Mesenchymal stem cell (in vitro differentiated cells and primary cell): ENCODE results near the gene QKI. TPM values are rescaled to one million over a fixed set of nuclear protein-coding genes. Genes with fewer than 3 reads are reported as not detected.

Source experiments
- DNase-seq: peaks from one replicate; pipeline ENCODE4 v3.0.0-alpha.2; 2013
- H2AFZ ChIP-seq: one replicate; pipeline ENCODE4 v1.6.1; 2013; ENCODE audit warnings: low read depth, mild to moderate bottlenecking, control low read depth, inconsistent platforms, low read length, moderate library complexity
- H2AK5ac ChIP-seq: 2 replicates; pipeline ENCODE4 v1.6.1; 2013; ENCODE audit warnings: low read length, moderate library complexity, mild to moderate bottlenecking, inconsistent platforms; ENCODE audit not compliant: severe bottlenecking
- H2BK120ac ChIP-seq: one replicate; pipeline ENCODE4 v1.6.1; 2013; ENCODE audit warnings: low read depth, mild to moderate bottlenecking, inconsistent platforms, low read length, moderate library complexity
- H2BK12ac ChIP-seq, 2 experiments: one replicate each; pipeline ENCODE4 v1.6.1; 2013; ENCODE audit warnings: inconsistent platforms in 2 of 2, low read length in 2 of 2, mild to moderate bottlenecking in 2 of 2, moderate library complexity in 2 of 2, control low read depth in 1 of 2
- H2BK15ac ChIP-seq: one replicate; pipeline ENCODE4 v1.6.1; 2013; ENCODE audit warnings: mild to moderate bottlenecking, low read depth, inconsistent platforms; ENCODE audit not compliant: poor library complexity, severe bottlenecking
- H2BK5ac ChIP-seq: 2 replicates; pipeline ENCODE4 v1.6.1; 2013; ENCODE audit warnings: low read depth, mild to moderate bottlenecking, low read length, control low read depth, inconsistent platforms; ENCODE audit not compliant: poor library complexity, severe bottlenecking
- H3K14ac ChIP-seq, 2 experiments: one replicate each; pipeline ENCODE4 v1.6.1; 2013; ENCODE audit warnings: inconsistent platforms in 2 of 2, low read length in 2 of 2, control low read depth in 1 of 2, mild to moderate bottlenecking in 1 of 2, moderate library complexity in 1 of 2
- H3K18ac ChIP-seq, 2 experiments: one replicate each; pipeline ENCODE4 v1.6.1; 2013; ENCODE audit warnings: inconsistent platforms in 2 of 2, low read length in 2 of 2, control low read depth in 1 of 2, low read depth in 1 of 2, mild to moderate bottlenecking in 1 of 2
- H3K23ac ChIP-seq, 2 experiments: one replicate each; pipeline ENCODE4 v1.6.1; 2013; ENCODE audit warnings: inconsistent platforms in 2 of 2, low read length in 2 of 2, mild to moderate bottlenecking in 2 of 2, moderate library complexity in 2 of 2, control low read depth in 1 of 2
- H3K27ac ChIP-seq: 2 replicates; pipeline ENCODE4 v1.5.1; 2013; ENCODE audit warnings: mild to moderate bottlenecking, moderate library complexity, low read length, control low read depth, inconsistent platforms; ENCODE audit not compliant: poor library complexity, severe bottlenecking
- H3K27me3 ChIP-seq, 2 experiments: 2 replicates each; pipeline versions ENCODE4 v1.6.1 to v1.7.0; 2013; ENCODE audit warnings: low read length in 2 of 2, mild to moderate bottlenecking in 2 of 2, moderate library complexity in 2 of 2, control low read depth in 1 of 2, inconsistent platforms in 1 of 2; ENCODE audit not compliant: control insufficient read depth in 1 of 2, insufficient read depth in 1 of 2
- H3K36me3 ChIP-seq, 2 experiments: 2 replicates each; pipeline versions ENCODE4 v1.6.1 to v1.7.0; 2013; ENCODE audit warnings: low read length in 2 of 2, control low read depth in 1 of 2, inconsistent platforms in 1 of 2, low read depth in 1 of 2, mild to moderate bottlenecking in 1 of 2; ENCODE audit not compliant: insufficient read depth in 2 of 2, control insufficient read depth in 1 of 2
- H3K4ac ChIP-seq, 2 experiments: one replicate each; pipeline ENCODE4 v1.6.1; 2013; ENCODE audit warnings: inconsistent platforms in 2 of 2, low read length in 2 of 2, mild to moderate bottlenecking in 2 of 2, moderate library complexity in 2 of 2, control low read depth in 1 of 2, low read depth in 1 of 2
- H3K4me1 ChIP-seq: 2 replicates; pipeline ENCODE4 v1.6.1; 2013; ENCODE audit warnings: low read depth, low read length, control low read depth; ENCODE audit not compliant: control insufficient read depth, insufficient read depth
- H3K4me2 ChIP-seq: 2 replicates; pipeline ENCODE4 v1.6.1; 2013; ENCODE audit warnings: low read length, mild to moderate bottlenecking, inconsistent platforms; ENCODE audit not compliant: poor library complexity, severe bottlenecking
- H3K4me3 ChIP-seq, 2 experiments: 2 replicates each; pipeline versions ENCODE4 v1.5.1 to v1.7.0; 2013; ENCODE audit warnings: low read length in 2 of 2, mild to moderate bottlenecking in 2 of 2, control low read depth in 1 of 2, low read depth in 1 of 2; ENCODE audit not compliant: insufficient read depth in 1 of 2
- H3K79me1 ChIP-seq: replicated peaks from 2 replicates; pipeline ENCODE4 v1.6.1; 2013; ENCODE audit warnings: mild to moderate bottlenecking, control low read depth, low read length, inconsistent platforms; ENCODE audit not compliant: poor library complexity, severe bottlenecking
- H3K9ac ChIP-seq: 2 replicates; pipeline ENCODE4 v1.7.0; 2013; ENCODE audit warnings: mild to moderate bottlenecking, low read length, moderate library complexity
- H3K9me3 ChIP-seq: 2 replicates; pipeline ENCODE4 v1.7.0; 2013; ENCODE audit warnings: mild to moderate bottlenecking, low read length; ENCODE audit not compliant: control insufficient read depth
- H4K8ac ChIP-seq: one replicate; pipeline ENCODE4 v1.6.1; 2013; ENCODE audit warnings: inconsistent platforms, mild to moderate bottlenecking, low read length, moderate library complexity
- H4K91ac ChIP-seq: one replicate; pipeline ENCODE4 v1.6.1; 2013; ENCODE audit warnings: mild to moderate bottlenecking, low read length, inconsistent platforms
- WGBS: methylation state at CpG from one replicate; pipeline ENCODE4 v1.1.7; 2013; ENCODE audit warnings: mixed read lengths; 5-methylcytosine and 5-hydroxymethylcytosine counted together
- polyA plus RNA-seq, 2 experiments: library from polyadenylated mRNA; stranded (reverse); fragments of 200-250 nt; gene quantifications; one replicate each; pipeline ENCODE4 v1.2.3, GENCODE V29; 2013

The QKI gene
- polyA plus RNA-seq (2013, experiment 1 of 2) = 92.5 TPM
- polyA plus RNA-seq (2013, experiment 2 of 2) = 90.5 TPM

GRCh38 chr6:163414117-163414945 is at the start of gene QKI:
QKI (plus strand) TSS chr6:163414718; CDS start chr6:163415194, 476 bp downstream.
- peak within 1 kb of the TSS; percentile 90 for H4K91ac ChIP-seq
- H3K18ac ChIP-seq = peak within 1 kb of the TSS; percentile 97 to 99
- peak within 1 kb of the TSS; percentile 97 for H3K9ac ChIP-seq
- H3K9me3 ChIP-seq = no peaks in the 10 kb centered on the region
- WGBS = under 1% methylated on average over 34 of the region's 127 CpGs
- H4K8ac ChIP-seq = peak within 1 kb of the TSS; percentile 98
- peak within 1 kb of the TSS; percentile 89 to 97 for H3K4me3 ChIP-seq
- peak within 1 kb of the TSS; percentile 71 for H3K4me2 ChIP-seq
- H3K27ac ChIP-seq = peak within 1 kb of the TSS; percentile 93
- no peak within 1 kb of the TSS for H2AK5ac ChIP-seq
- peak within 1 kb of the TSS; percentile 95 to 98 for H3K14ac ChIP-seq
- H3K36me3 ChIP-seq = no peaks in the 10 kb centered on the region
- peaks cover 2% of the 10 kb centered on the region for H3K79me1 ChIP-seq
- peak within 1 kb of the TSS; percentile 90 for H2BK15ac ChIP-seq
- peak; percentile 95 for DNase-seq
- H3K4ac ChIP-seq = peak within 1 kb of the TSS; percentile 83 to 97
- peak within 1 kb of the TSS in 1 of 2 experiments; percentile 63 for H2BK12ac ChIP-seq
- H2BK120ac ChIP-seq = peak within 1 kb of the TSS; percentile 99
- peak within 1 kb of the TSS; percentile 81 for H2AFZ ChIP-seq
- peak within 1 kb of the TSS; percentile 20 to 83 for H3K23ac ChIP-seq
- peaks cover 5% of the 10 kb centered on the region for H3K4me1 ChIP-seq
- peak within 1 kb of the TSS; percentile 97 for H2BK5ac ChIP-seq
- no peaks in the 10 kb centered on the region for H3K27me3 ChIP-seq

GRCh38 chr6:163366288-163366687 is 48.2 kb upstream of the QKI start:
- H3K79me1 ChIP-seq = no peaks in the 10 kb centered on the region
- H3K14ac ChIP-seq = no peak overlapping the region
- 99% methylated on average over 5 of the region's 5 CpGs for WGBS

GRCh38 chr6:163367497-163368183 is 46.9 kb upstream of the QKI start:
- H3K9ac ChIP-seq = no peak overlapping the region

More at GRCh38 chr6:163366288-163366687, 48.2 kb upstream of the QKI start:
- Histone ChIP-seq H3K4me1 (peaks cover 3% of the 10 kb centered on the region), H2BK15ac (no peak overlapping the region), H3K23ac (no peak overlapping the region), H2BK12ac (no peak overlapping the region), H2BK5ac (no peak overlapping the region), H3K36me3 (no peaks in the 10 kb centered on the region), H3K4me2 (no peak overlapping the region), H3K27ac (no peak overlapping the region), H2AFZ (no peak overlapping the region), H3K9me3 (no peaks in the 10 kb centered on the region), H2BK120ac (no peak overlapping the region), H3K4ac (no peak overlapping the region), H3K18ac (no peak overlapping the region), H4K91ac (no peak overlapping the region), H2AK5ac (no peak overlapping the region), H3K27me3 (no peaks in the 10 kb centered on the region), H4K8ac (no peak overlapping the region), H3K4me3 (no peak overlapping the region), H3K9ac (no peak overlapping the region)
- no peak for DNase-seq

GRCh38 chr6:163369141-163369540 is 45.4 kb upstream of the QKI start:
- WGBS = no CpG with 5 or more reads among the region's 1 CpG
- no peak overlapping the region for H2AFZ ChIP-seq
- no peak overlapping the region for H4K91ac ChIP-seq
- peaks cover 3% of the 10 kb centered on the region for H3K4me1 ChIP-seq
- no peak overlapping the region for H2BK12ac ChIP-seq
- H3K23ac ChIP-seq = no peak overlapping the region
- no peak overlapping the region for H3K4ac ChIP-seq
- H2BK15ac ChIP-seq = no peak overlapping the region
- H3K4me2 ChIP-seq = no peak overlapping the region
- H3K36me3 ChIP-seq = no peaks in the 10 kb centered on the region
- H4K8ac ChIP-seq = no peak overlapping the region
- H3K27ac ChIP-seq = no peak overlapping the region
- no peak overlapping the region for H3K4me3 ChIP-seq
- H2BK5ac ChIP-seq = no peak overlapping the region
- no peak for DNase-seq
- H2BK120ac ChIP-seq = no peak overlapping the region
- no peak overlapping the region for H3K18ac ChIP-seq
- no peak overlapping the region for H3K9ac ChIP-seq
- H2AK5ac ChIP-seq = no peak overlapping the region
- no peaks in the 10 kb centered on the region for H3K79me1 ChIP-seq
- H3K27me3 ChIP-seq = no peaks in the 10 kb centered on the region
- H3K14ac ChIP-seq = no peak overlapping the region
- H3K9me3 ChIP-seq = no peaks in the 10 kb centered on the region

More at GRCh38 chr6:163367497-163368183, 46.9 kb upstream of the QKI start:
- Histone ChIP-seq H3K27me3 (no peaks in the 10 kb centered on the region), H3K36me3 (no peaks in the 10 kb centered on the region), H3K27ac (no peak overlapping the region), H3K79me1 (no peaks in the 10 kb centered on the region), H2BK12ac (no peak overlapping the region), H3K18ac (no peak overlapping the region), H3K4me2 (no peak overlapping the region), H2AFZ (no peak overlapping the region), H3K23ac (no peak overlapping the region), H4K91ac (no peak overlapping the region), H2BK120ac (no peak overlapping the region), H2BK15ac (no peak overlapping the region), H3K9me3 (no peaks in the 10 kb centered on the region), H4K8ac (no peak overlapping the region), H2BK5ac (no peak overlapping the region), H3K4me3 (no peak overlapping the region), H3K4me1 (peaks cover 3% of the 10 kb centered on the region), H3K14ac (no peak overlapping the region), H3K4ac (no peak overlapping the region), H2AK5ac (no peak overlapping the region)
- no peak for DNase-seq
- WGBS = 94% methylated on average over 5 of the region's 6 CpGs
